ENCODE measurements around the gene SEC61A1.

The SEC61A1 gene

DNA sequence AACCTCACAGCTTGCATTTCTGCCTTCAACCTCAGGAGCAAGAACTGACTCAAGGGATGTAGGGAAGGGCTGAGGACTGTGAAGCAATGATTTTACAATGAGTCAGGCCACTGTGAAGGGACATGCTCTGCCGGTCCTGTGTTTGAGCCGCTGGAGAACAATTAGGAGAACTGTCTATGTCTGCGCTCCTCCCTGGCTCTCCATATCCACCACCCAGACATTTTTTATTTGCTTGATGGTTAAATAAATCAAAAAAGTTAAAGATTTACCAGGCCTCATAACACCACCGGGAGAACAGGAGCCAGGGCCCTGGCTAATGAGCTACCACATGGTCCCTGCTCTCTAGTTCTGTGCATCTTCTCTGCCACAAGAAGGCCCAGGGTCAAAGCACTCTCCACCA, 29.6 kb downstream of the SEC61A1 start:
- no peak overlapping the region for H3K4me2 ChIP-seq (ENCODE audit: low read depth, low read length, poor library complexity, severe bottlenecking)
- no peaks in the 10 kb centered on the region for H4K20me1 ChIP-seq (ENCODE audit: insufficient read depth, low read length, poor library complexity, severe bottlenecking)
- H3K9ac ChIP-seq (ENCODE audit: low read depth, low read length, poor library complexity, severe bottlenecking): no peak overlapping the region
- TF ChIP-seq, protein P1, sequence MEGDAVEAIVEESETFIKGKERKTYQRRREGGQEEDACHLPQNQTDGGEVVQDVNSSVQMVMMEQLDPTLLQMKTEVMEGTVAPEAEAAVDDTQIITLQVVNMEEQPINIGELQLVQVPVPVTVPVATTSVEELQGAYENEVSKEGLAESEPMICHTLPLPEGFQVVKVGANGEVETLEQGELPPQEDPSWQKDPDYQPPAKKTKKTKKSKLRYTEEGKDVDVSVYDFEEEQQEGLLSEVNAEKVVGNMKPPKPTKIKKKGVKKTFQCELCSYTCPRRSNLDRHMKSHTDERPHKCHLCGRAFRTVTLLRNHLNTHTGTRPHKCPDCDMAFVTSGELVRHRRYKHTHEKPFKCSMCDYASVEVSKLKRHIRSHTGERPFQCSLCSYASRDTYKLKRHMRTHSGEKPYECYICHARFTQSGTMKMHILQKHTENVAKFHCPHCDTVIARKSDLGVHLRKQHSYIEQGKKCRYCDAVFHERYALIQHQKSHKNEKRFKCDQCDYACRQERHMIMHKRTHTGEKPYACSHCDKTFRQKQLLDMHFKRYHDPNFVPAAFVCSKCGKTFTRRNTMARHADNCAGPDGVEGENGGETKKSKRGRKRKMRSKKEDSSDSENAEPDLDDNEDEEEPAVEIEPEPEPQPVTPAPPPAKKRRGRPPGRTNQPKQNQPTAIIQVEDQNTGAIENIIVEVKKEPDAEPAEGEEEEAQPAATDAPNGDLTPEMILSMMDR (conservative IDR thresholded peaks at IDR 0.05; ENCODE audit: low read length): no peak
- no peak for TF ChIP-seq EZH2phosphoT487 (IDR thresholded peaks at IDR 0.05; ENCODE audit: borderline replicate concordance)
- H2AFZ ChIP-seq (ENCODE audit: low read length): no peak overlapping the region
- H3K9me2 ChIP-seq (replicated peaks; ENCODE audit: low read depth, low read length): no peaks in the 10 kb centered on the region
- H3F3A ChIP-seq (ENCODE audit: low read depth): no peaks in the 10 kb centered on the region
- no peaks in the 10 kb centered on the region for H3K79me2 ChIP-seq (ENCODE audit: insufficient read depth, low read length)
- no peak overlapping the region for H3K4me3 ChIP-seq (ENCODE audit: low read length, poor library complexity, severe bottlenecking)
- H3K36me3 ChIP-seq (ENCODE audit: insufficient read depth, low read length): peaks cover 61% of the 10 kb centered on the region; the same call in 1 of the 2 replicates
- H3K9me3 ChIP-seq (ENCODE audit: insufficient read depth, low read depth, low read length): no peaks in the 10 kb centered on the region
- H3K4me1 ChIP-seq (ENCODE audit: insufficient read depth, low read length, poor library complexity, severe bottlenecking): no peaks in the 10 kb centered on the region
- H3K27me3 ChIP-seq (ENCODE audit: insufficient read depth, low read length, poor library complexity, severe bottlenecking): no peaks in the 10 kb centered on the region

DNA sequence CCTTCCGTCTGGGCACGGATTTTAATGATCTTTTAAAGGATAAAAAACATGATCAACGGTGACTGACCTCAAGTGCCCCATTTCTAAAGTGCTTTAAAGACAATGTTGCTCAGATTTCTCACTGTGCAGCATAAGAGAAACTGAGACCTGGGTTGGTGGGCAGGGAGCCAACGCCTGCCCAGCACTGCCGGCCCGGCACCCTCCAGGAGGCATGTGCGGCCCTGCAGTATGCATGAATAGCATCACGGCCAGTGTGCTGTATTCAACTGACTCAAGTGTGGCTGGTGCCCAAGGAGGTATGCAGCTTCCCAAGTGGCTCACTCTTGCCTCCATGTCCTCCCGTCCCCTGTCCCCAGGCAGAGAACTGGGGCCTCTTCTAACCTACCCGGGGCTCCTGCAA, 30.3 kb downstream of the SEC61A1 start:
- Histone ChIP-seq H3K79me2 (ENCODE audit: insufficient read depth, low read length) (no peaks in the 10 kb centered on the region), H3K36me3 (ENCODE audit: insufficient read depth, low read length) (peaks cover 68% of the 10 kb centered on the region; the same call in 1 of the 2 replicates), H3K9me2 (replicated peaks; ENCODE audit: low read depth, low read length) (no peaks in the 10 kb centered on the region), H3K27me3 (ENCODE audit: insufficient read depth, low read length, poor library complexity, severe bottlenecking) (no peaks in the 10 kb centered on the region), H3K4me1 (ENCODE audit: insufficient read depth, low read length, poor library complexity, severe bottlenecking) (no peaks in the 10 kb centered on the region), H3K9ac (ENCODE audit: low read depth, low read length, poor library complexity, severe bottlenecking) (no peak overlapping the region), H4K20me1 (ENCODE audit: insufficient read depth, low read length, poor library complexity, severe bottlenecking) (no peaks in the 10 kb centered on the region), H2AFZ (ENCODE audit: low read length) (no peak overlapping the region), H3F3A (ENCODE audit: low read depth) (no peaks in the 10 kb centered on the region), H3K4me2 (ENCODE audit: low read depth, low read length, poor library complexity, severe bottlenecking) (no peak overlapping the region), H3K9me3 (ENCODE audit: insufficient read depth, low read depth, low read length) (no peaks in the 10 kb centered on the region), H3K4me3 (ENCODE audit: low read length, poor library complexity, severe bottlenecking) (no peak overlapping the region)
- TF ChIP-seq EZH2phosphoT487 (IDR thresholded peaks at IDR 0.05; ENCODE audit: borderline replicate concordance): no peak
- TF ChIP-seq, protein P1 (conservative IDR thresholded peaks at IDR 0.05; ENCODE audit: low read length): no peak

DNA sequence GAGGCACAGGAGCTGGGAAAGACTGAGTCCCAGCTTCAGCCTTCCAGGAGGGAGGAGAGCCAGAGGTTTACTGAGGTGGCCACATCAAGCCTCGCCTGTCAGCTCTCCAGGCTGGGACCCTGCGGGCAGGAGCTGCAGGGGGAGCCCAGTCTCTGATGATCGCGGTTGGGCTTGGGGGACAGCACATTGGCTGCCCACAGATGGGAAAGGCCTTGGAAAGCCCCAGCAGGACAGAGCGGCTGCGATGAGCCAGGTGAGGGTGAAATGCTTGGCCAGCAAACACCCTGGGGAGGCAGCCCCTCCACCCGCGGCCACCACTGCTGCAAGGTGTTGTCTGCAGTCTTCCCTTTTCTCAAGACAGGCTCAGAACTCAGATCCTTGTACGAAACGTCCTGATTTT, 31.2 kb downstream of the SEC61A1 start:
- Histone ChIP-seq H2AFZ (ENCODE audit: low read length) (no peak overlapping the region), H3K36me3 (ENCODE audit: insufficient read depth, low read length) (peaks cover 69% of the 10 kb centered on the region; the same call in 1 of the 2 replicates), H3F3A (ENCODE audit: low read depth) (no peaks in the 10 kb centered on the region), H3K4me3 (ENCODE audit: low read length, poor library complexity, severe bottlenecking) (no peak overlapping the region), H3K9ac (ENCODE audit: low read depth, low read length, poor library complexity, severe bottlenecking) (no peak overlapping the region), H4K20me1 (ENCODE audit: insufficient read depth, low read length, poor library complexity, severe bottlenecking) (no peaks in the 10 kb centered on the region), H3K9me3 (ENCODE audit: insufficient read depth, low read depth, low read length) (no peaks in the 10 kb centered on the region), H3K4me2 (ENCODE audit: low read depth, low read length, poor library complexity, severe bottlenecking) (no peak overlapping the region), H3K79me2 (ENCODE audit: insufficient read depth, low read length) (no peaks in the 10 kb centered on the region), H3K9me2 (replicated peaks; ENCODE audit: low read depth, low read length) (no peaks in the 10 kb centered on the region), H3K4me1 (ENCODE audit: insufficient read depth, low read length, poor library complexity, severe bottlenecking) (no peaks in the 10 kb centered on the region), H3K27me3 (ENCODE audit: insufficient read depth, low read length, poor library complexity, severe bottlenecking) (no peaks in the 10 kb centered on the region)
- TF ChIP-seq EZH2phosphoT487 (IDR thresholded peaks at IDR 0.05; ENCODE audit: borderline replicate concordance): no peak
- TF ChIP-seq, protein P1 (conservative IDR thresholded peaks at IDR 0.05; ENCODE audit: low read length): no peak

Data from Loucy (cell line).